ENCODE measurements around the gene LMOD2.
"Not testable (repeated sequence)": the region's sequence is repeated elsewhere in the genome, so short reads cannot be mapped to it uniquely, and the experiment has no call there.

LMOD2 gene

DNA sequence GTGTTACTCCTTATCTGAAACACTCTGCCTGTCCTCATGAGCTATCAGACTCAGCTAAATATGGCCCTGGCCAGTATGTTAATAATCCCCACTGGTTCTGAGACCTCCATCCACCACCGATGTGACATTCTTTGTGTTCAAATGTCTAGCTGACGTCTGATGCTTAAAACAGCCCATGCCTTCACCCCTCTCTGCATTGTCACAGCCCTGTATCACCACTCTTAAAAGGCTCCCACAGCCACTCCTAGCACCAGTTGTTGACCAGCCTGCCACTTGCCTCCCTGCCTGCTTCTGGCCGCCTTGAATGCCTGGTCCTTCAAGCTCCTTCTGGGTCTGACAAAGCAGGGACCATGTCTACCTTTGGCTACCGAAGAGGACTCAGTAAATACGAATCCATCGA is at the start of gene LMOD2:
TSS of gene LMOD2 (plus strand) at position 253 of the 400 bp plus-strand sequence. CDS start at position 351, 98 bp downstream.
- DNase-seq, result no peak

GRCh38 chr7:123607423-123607975 is 48.2 kb upstream of the LMOD2 start:
- DNase-seq, result no peak

DNA sequence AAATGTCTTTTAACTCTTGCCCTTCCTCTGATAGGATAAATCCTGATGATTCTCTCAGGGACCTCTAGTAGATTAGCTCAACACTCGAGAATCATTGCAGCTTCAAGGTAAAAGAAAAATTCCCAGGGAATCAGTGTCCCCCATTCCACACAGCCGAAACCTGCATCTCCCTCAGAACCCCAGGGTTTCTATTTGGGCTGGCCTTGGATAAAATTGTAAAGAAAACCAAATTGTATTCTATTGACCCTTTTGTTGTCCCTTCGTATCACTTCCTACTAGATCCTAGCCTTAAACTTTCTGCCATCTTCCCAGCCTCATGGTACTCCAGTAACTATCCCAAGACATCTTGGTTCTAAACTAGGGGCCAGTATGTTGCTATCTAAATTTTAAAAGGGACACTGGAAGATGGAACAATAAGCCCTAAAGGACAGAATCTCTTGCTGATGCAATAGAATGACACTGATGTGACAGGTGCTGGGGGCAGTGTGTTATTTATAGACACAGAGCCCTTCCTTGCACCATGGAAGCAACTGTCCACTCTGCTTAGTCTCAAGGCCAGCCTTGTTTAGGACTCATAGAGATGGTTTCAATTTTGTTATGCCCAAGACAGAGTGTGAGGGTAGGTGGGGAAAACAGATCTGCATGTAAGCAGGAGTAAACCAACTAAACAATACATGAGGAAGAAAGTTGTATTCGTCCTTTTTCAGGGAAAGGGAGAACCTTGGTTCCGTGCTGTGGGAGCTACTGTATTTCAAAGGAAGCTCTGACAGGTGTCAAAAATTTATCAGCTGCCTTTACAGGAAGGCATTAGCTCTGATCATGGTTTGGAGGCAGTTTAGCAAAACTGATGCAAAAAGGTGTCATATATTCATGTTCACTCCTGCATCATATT is 46.4 kb upstream of the LMOD2 start:
- DNase-seq, result peak; percentile 25

DNA sequence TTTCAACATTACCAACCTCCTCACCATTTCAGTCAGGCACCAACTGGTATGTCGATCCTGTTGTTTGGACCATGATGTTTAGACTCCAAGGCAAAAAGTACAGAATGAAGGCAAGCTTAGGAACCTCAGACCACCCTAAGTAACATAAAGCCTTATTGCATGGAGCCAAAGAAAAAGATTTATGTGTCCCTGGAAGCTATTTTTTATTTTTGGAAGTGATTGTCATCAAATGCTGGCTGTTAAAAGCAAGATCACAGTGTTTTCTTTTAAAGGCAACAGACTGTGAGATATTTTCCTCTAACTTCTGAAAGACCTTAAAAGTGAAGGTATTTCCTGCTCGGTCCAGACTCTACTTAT is 45.8 kb upstream of the LMOD2 start:
- DNase-seq, result no peak

DNA sequence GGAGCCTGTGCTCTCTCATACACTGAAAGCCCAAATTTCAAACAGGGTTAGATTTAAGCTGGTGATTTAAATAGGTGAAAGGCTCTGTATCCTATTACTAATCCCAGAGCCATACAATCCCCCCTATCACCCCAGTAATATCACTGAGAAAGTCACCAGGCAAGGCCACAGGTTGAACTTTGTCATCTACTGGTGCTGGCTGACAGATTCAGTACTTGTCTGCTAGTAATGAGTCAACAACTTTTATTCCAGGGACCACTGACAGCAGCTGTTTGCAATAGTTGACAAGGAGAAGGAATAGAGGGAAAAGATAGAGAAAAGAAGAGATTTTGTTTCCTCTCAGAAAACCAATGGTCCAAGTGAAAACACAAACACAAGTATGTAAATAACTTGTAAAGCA is 43.6 kb upstream of the LMOD2 start:
- no peak for DNase-seq

GRCh38 chr7:123615344-123615743 is 40.3 kb upstream of the LMOD2 start:
- no peak for DNase-seq

- DNase-seq, result no peak
Measured at GRCh38 chr7:123616223-123616622, 39.4 kb upstream of the LMOD2 start.

GRCh38 chr7:123621707-123622106 is 34.0 kb upstream of the LMOD2 start:
- no peak for DNase-seq

GRCh38 chr7:123622660-123623386 is 32.8 kb upstream of the LMOD2 start:
- no peak for DNase-seq

GRCh38 chr7:123624527-123625183 is 31.0 kb upstream of the LMOD2 start:
- no peak for DNase-seq

DNA sequence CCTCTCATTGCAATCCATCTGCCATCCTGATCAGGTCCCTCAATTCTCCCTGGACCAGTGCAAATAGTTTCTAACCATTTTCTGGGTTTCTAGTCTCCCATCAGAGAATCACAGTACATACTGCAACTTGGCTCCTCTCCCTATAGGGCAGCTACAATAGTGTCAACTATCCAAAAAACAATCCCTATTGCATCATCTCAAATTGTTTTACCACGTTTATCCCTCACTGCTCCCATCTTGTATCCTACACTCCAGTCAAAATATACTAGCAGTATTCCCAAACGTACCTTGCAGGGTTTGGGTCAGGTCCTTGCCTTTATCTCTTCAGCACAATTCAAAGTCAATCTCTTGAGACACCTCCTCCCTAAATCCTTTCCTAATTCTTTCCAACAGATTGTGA is 30.4 kb upstream of the LMOD2 start:
- DNase-seq, result no peak

DNA sequence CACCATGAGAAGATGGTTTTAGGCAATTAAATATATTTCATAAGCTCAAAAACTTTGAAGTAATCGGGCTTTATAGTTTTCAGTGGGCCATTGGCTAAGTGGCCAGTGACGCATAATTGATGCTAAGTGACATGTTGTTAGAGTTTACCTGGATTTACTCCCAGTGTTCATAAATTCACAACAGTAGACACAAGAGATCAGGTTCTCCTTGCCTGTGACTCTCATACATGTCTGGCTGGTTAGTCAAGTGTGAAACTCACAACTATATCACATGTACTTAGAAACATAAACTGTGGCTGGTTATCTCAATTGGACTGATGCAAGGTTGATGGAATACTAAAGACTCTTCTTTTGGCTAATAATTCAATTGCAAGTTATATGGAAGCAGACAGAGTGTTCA is 27.8 kb upstream of the LMOD2 start:
- DNase-seq, result no peak

- no peak for DNase-seq
Measured at GRCh38 chr7:123628829-123629228, 26.8 kb upstream of the LMOD2 start.

- DNase-seq, result no peak
Measured at GRCh38 chr7:123629281-123629680, 26.4 kb upstream of the LMOD2 start.

GRCh38 chr7:123632808-123633207 is 22.9 kb upstream of the LMOD2 start:
- no peak for DNase-seq

GRCh38 chr7:123633553-123633952 is 22.1 kb upstream of the LMOD2 start:
- DNase-seq, result no peak

- not testable (repeated sequence) for DNase-seq
Measured at GRCh38 chr7:123634011-123634573, 21.6 kb upstream of the LMOD2 start.

DNA sequence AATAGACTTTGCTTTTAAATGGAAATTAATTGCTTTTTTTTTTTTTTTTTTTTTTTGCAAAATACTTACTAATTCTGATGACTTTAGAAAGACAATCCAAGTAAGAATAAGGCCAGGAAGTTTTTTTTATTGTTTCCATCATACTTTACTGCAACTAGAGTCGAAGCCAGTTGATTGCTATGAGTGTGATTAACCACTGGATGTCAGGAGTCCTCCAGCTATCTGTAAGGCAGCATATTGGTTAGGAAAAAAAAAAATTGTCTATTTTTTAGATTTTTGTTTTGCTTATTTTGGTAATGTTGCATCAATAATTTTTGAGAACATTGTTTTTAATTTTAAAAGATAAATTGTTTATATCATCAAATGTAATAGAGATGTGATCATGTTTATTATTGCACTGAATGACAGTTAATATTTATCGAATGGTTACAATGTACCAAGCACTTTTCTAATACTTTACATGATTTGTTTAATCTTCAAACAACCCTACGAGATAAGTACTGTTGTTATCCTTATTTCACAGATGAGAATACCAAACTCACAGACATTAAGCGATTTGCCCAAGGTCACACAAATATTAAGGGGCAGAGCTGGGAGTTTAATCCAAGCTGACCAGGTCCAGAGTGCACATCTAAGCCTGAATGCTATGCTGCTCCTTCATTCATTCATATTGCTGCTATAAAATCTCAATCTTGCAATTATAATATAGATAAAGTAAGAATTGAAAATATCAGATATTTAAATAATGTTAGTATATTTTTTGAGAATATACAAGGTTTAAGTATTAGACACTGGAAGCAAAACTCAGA is 19.9 kb upstream of the LMOD2 start:
- DNase-seq, result no peak

- DNase-seq, result no peak
Measured at GRCh38 chr7:123637203-123637602, 18.5 kb upstream of the LMOD2 start.

- DNase-seq, result no peak
Measured at GRCh38 chr7:123637878-123638277, 17.8 kb upstream of the LMOD2 start.

- DNase-seq, result no peak
Measured at GRCh38 chr7:123639631-123640030, 16.0 kb upstream of the LMOD2 start.

- DNase-seq, result no peak
Measured at GRCh38 chr7:123640583-123640982, 15.1 kb upstream of the LMOD2 start.

All from retina (tissue), 1 donor.